Measurements from ENCODE around the gene GP5. TPM values are rescaled to one million over a fixed set of nuclear protein-coding genes. Genes with fewer than 3 reads are reported as not detected.

The GP5 gene
- polyA plus RNA-seq, 1 of the 3 experiments (the other 2 are of a cell fraction) = 0.13 TPM

DNA sequence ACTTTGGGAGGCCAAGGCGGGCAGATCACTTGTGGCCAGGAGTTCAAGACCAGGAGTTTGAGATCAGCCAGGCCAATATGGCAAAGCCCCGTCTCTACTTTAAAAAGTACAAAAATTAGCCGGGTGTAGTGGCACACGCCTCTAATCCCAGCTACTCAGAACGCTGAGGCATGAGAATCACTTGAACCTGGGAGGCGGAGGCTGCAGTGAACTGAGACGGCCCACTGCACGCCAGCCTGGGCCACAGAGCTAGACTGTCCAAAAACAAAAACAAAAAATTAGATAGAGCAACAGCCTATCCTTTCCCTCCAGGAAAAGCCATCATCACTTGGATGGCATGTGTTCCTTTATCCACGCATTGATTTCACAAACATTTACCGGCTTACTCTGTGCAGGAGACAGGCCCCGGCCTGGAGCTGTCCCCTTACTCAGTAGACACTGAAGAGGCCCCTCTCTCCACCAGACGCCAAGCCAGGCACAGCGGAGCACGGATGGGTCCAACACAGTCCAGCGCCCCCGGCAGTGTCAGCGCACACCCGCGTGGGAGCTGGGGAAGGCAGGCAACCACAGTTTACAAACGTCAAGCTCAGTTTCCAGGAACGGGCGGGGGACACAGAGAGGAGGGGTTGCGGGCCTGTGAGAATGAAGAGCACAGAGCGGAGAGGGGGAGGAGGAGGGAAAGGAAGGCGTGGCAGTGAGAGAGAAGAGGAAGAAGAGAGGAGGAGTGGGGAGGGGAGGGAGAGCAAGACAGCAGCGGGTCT is 3.1 kb downstream of the GP5 start:
- WGBS (ENCODE audit: low lambda C conversion rate) = 86% methylated on average over 26 of the region's 26 CpGs
- POLR2A ChIA-PET = no interaction called here
- no peaks in the 10 kb centered on the region for H3K79me2 ChIP-seq (ENCODE audit: insufficient read depth)

DNA sequence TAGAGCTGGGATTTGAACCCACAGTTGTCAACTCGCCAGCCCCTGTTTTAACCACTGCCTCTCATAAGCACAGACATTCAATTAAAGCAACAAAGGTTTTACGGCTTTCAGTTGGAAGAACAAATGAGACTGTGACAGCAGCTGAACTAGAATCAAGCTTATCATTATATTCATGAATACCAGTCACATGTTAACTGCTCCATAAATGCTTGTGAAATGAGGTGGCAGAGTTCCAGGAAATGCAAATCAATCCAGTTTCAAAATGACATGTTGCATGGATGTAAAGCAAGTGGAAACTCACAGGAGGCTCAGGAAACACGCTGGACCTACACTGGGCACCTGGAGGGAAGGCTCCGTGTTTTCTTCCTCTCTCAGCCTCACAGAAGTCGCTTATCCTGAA is 3.9 kb downstream of the GP5 start:
- no peaks in the 10 kb centered on the region; a peak in 1 of 4 replicates for H3K4me1 ChIP-seq (ENCODE audit: control insufficient read depth in 1 of 2, insufficient read depth in 2 of 2, low read depth in 1 of 2, low read length in 1 of 2)
- no peaks in the 10 kb centered on the region for H3K9me2 ChIP-seq
- H3K9me3 ChIP-seq = no peaks in the 10 kb centered on the region; the same call in 1 of the 2 replicates
- no peaks in the 10 kb centered on the region for H3K27me3 ChIP-seq (ENCODE audit: insufficient read depth)
- H3K27ac ChIP-seq (ENCODE audit: low read depth in 2 of 2, low read length in 1 of 2) = no peak overlapping the region
- H3K4me3 ChIP-seq (ENCODE audit: low read depth in 2 of 2, low read length in 1 of 2) = no peak overlapping the region
- no peak for TF ChIP-seq MXI1 (IDR thresholded peaks at IDR 0.05; ENCODE audit: low read depth, low read length)
- TF ChIP-seq SIN3A (IDR thresholded peaks at IDR 0.05; ENCODE audit: borderline replicate concordance, low read depth, low read length) = no peak
- TF ChIP-seq YY1 (IDR thresholded peaks at IDR 0.05; ENCODE audit: low read depth) = no peak
- no peak for TF ChIP-seq GATA2 (CRISPR knock-in tag; IDR thresholded peaks at IDR 0.05)
- TF ChIP-seq FOSL2 (IDR thresholded peaks at IDR 0.05; ENCODE audit: borderline replicate concordance, low read depth) = no peak
- H3K36me3 ChIP-seq (replicated peaks in 1 of 2; ENCODE audit: control insufficient read depth in 1 of 2, insufficient read depth in 2 of 2, low read length in 1 of 2) = no peaks in the 10 kb centered on the region
- ChIA-PET CTCF (interaction anchor here (0.9 to 6.7 kb wide), 5 partner anchors 45 to 80 kb away, joined by 3 to 71 read pairs (median 6); no protein-coding TSS in a partner anchor), POLR2A (no interaction called here)
- H3K79me2 ChIP-seq (ENCODE audit: insufficient read depth) = no peaks in the 10 kb centered on the region
- DNase-seq = no peak
- no peak overlapping the region for H3K9ac ChIP-seq
- no peaks in the 10 kb centered on the region for H4K20me1 ChIP-seq (ENCODE audit: insufficient read depth)
- H2AFZ ChIP-seq (ENCODE audit: low read depth) = no peak overlapping the region
- no peak overlapping the region for H3K4me2 ChIP-seq
- H3F3A ChIP-seq (replicated peaks; ENCODE audit: insufficient read depth) = peaks cover 12% of the 10 kb centered on the region
- WGBS (ENCODE audit: low lambda C conversion rate) = 95% methylated on average over 5 of the region's 5 CpGs

More for the DNA sequence above, 3.1 kb downstream of the GP5 start:
- TF ChIP-seq RXRA (IDR thresholded peaks at IDR 0.05; ENCODE audit: borderline replicate concordance, low read depth) (no peak), ELF1 (IDR thresholded peaks at IDR 0.05) (no peak), FOXJ3 (CRISPR knock-in tag; IDR thresholded peaks at IDR 0.05) (no peak), FOXM1 (IDR thresholded peaks at IDR 0.05; ENCODE audit: low read depth) (no peak), SIN3A (IDR thresholded peaks at IDR 0.05; ENCODE audit: borderline replicate concordance, low read depth, low read length) (no peak)
- TF ChIP-seq, protein P1, sequence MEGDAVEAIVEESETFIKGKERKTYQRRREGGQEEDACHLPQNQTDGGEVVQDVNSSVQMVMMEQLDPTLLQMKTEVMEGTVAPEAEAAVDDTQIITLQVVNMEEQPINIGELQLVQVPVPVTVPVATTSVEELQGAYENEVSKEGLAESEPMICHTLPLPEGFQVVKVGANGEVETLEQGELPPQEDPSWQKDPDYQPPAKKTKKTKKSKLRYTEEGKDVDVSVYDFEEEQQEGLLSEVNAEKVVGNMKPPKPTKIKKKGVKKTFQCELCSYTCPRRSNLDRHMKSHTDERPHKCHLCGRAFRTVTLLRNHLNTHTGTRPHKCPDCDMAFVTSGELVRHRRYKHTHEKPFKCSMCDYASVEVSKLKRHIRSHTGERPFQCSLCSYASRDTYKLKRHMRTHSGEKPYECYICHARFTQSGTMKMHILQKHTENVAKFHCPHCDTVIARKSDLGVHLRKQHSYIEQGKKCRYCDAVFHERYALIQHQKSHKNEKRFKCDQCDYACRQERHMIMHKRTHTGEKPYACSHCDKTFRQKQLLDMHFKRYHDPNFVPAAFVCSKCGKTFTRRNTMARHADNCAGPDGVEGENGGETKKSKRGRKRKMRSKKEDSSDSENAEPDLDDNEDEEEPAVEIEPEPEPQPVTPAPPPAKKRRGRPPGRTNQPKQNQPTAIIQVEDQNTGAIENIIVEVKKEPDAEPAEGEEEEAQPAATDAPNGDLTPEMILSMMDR (IDR thresholded peaks at IDR 0.05) = no peak
- CTCF ChIA-PET = interaction anchor here (0.9 to 6.7 kb wide), 9 partner anchors 9 to 615 kb away, joined by 3 to 71 read pairs (median 4); no protein-coding TSS in a partner anchor
- H3K4me3 ChIP-seq (ENCODE audit: low read depth in 2 of 2, low read length in 1 of 2) = no peak overlapping the region
- no peaks in the 10 kb centered on the region for H3K36me3 ChIP-seq (replicated peaks in 1 of 2; ENCODE audit: control insufficient read depth in 1 of 2, insufficient read depth in 2 of 2, low read length in 1 of 2)
- H3F3A ChIP-seq (replicated peaks; ENCODE audit: insufficient read depth) = peaks cover 12% of the 10 kb centered on the region
- no peaks in the 10 kb centered on the region for H4K20me1 ChIP-seq (ENCODE audit: insufficient read depth)
- no peak for DNase-seq
- no peak overlapping the region for H2AFZ ChIP-seq (ENCODE audit: low read depth)
- H3K27me3 ChIP-seq (ENCODE audit: insufficient read depth) = no peaks in the 10 kb centered on the region
- no peaks in the 10 kb centered on the region; a peak in 1 of 4 replicates for H3K4me1 ChIP-seq (ENCODE audit: control insufficient read depth in 1 of 2, insufficient read depth in 2 of 2, low read depth in 1 of 2, low read length in 1 of 2)
- no peaks in the 10 kb centered on the region; the same call in 1 of the 2 replicates for H3K9me3 ChIP-seq
- no peaks in the 10 kb centered on the region for H3K9me2 ChIP-seq
- no peak overlapping the region for H3K27ac ChIP-seq (ENCODE audit: low read depth in 2 of 2, low read length in 1 of 2)
- no peak overlapping the region for H3K4me2 ChIP-seq
- H3K9ac ChIP-seq = no peak overlapping the region
